NCI-H146 treated with DMSO at 0.1 percent for 48 hours (cell line): ENCODE results near the gene AK5.

Experiments used
- DNase-seq: peaks from one replicate; lab custom pipeline; 2025; ENCODE audit not compliant: unreplicated experiment; lab: John Stamatoyannopoulos, UW

Gene AK5

GRCh38 chr1:77538956-77539518 lies 257.2 kb downstream of the AK5 start:
- DNase-seq = no peak

GRCh38 chr1:77539519-77540142 lies 257.8 kb downstream of the AK5 start:
- DNase-seq = no peak

- no peak for DNase-seq
Observed at GRCh38 chr1:77540501-77541161, 258.8 kb downstream of the AK5 start.

GRCh38 chr1:77541162-77541545 lies 259.3 kb downstream of the AK5 start:
- no peak for DNase-seq

GRCh38 chr1:77542813-77543420 lies 261.1 kb downstream of the AK5 start:
- no peak for DNase-seq

- no peak for DNase-seq
Observed at GRCh38 chr1:77543822-77544448, 262.1 kb downstream of the AK5 start.

GRCh38 chr1:77544845-77545244 lies 263.0 kb downstream of the AK5 start:
- DNase-seq = no peak

GRCh38 chr1:77545970-77546369 lies 264.2 kb downstream of the AK5 start:
- no peak for DNase-seq

GRCh38 chr1:77546890-77547289 lies 265.1 kb downstream of the AK5 start:
- DNase-seq = no peak

- no peak for DNase-seq
Observed at GRCh38 chr1:77548285-77548684, 266.5 kb downstream of the AK5 start.

GRCh38 chr1:77550135-77550534 lies 268.3 kb downstream of the AK5 start:
- DNase-seq = no peak

GRCh38 chr1:77552626-77553025 lies 270.8 kb downstream of the AK5 start:
- no peak for DNase-seq

GRCh38 chr1:77553568-77554291 lies 271.9 kb downstream of the AK5 start:
- no peak for DNase-seq

- no peak for DNase-seq
Observed at GRCh38 chr1:77556045-77556444, 274.2 kb downstream of the AK5 start.

- DNase-seq = no peak
Observed at GRCh38 chr1:77557053-77557452, 275.2 kb downstream of the AK5 start.

- no peak for DNase-seq
Observed at GRCh38 chr1:77558591-77559164, 276.9 kb downstream of the AK5 start.

GRCh38 chr1:77560741-77561140 lies 278.9 kb downstream of the AK5 start:
- DNase-seq = no peak

- no peak for DNase-seq
Observed at GRCh38 chr1:77562596-77563150, 280.9 kb downstream of the AK5 start.

- DNase-seq = no peak
Observed at GRCh38 chr1:77565321-77565720, 283.5 kb downstream of the AK5 start.

- no peak for DNase-seq
Observed at GRCh38 chr1:77571642-77572041, 289.8 kb downstream of the AK5 start.
